ENCODE results near the gene NKAIN2.

The NKAIN2 gene

GRCh38 chr6:124324237-124324636 lies 520.6 kb downstream of the NKAIN2 start:
- no peak overlapping the region for H3K9ac ChIP-seq (ENCODE audit: low read length)
- no peaks in the 10 kb centered on the region for H3K27me3 ChIP-seq (ENCODE audit: low read length)
- H3K27ac ChIP-seq (ENCODE audit: low read depth, low read length): no peak overlapping the region
- H3K9me2 ChIP-seq (replicated peaks; ENCODE audit: insufficient read depth, low read length): no peaks in the 10 kb centered on the region
- no peaks in the 10 kb centered on the region for H3K36me3 ChIP-seq (ENCODE audit: low read length)
- no peaks in the 10 kb centered on the region for H3K79me2 ChIP-seq (ENCODE audit: insufficient read depth, low read length)
- H3K4me2 ChIP-seq (ENCODE audit: low read depth, low read length, poor library complexity, severe bottlenecking): no peak overlapping the region
- H4K20me1 ChIP-seq (ENCODE audit: low read depth, low read length): no peaks in the 10 kb centered on the region
- H2AFZ ChIP-seq (ENCODE audit: low read depth, low read length, severe bottlenecking): no peak overlapping the region
- no peak for TF ChIP-seq EZH2phosphoT487 (conservative IDR thresholded peaks at IDR 0.05; ENCODE audit: low read length)
- no peak for TF ChIP-seq CTCF (IDR thresholded peaks at IDR 0.05; ENCODE audit: insufficient read depth, low read length, poor library complexity, severe bottlenecking)
- no peak overlapping the region for H3K4me3 ChIP-seq (ENCODE audit: insufficient read depth, low read length, poor library complexity, severe bottlenecking)
- H3F3A ChIP-seq (ENCODE audit: insufficient read depth): no peaks in the 10 kb centered on the region
- no peaks in the 10 kb centered on the region for H3K9me3 ChIP-seq (ENCODE audit: insufficient read depth, low read length)

DNA sequence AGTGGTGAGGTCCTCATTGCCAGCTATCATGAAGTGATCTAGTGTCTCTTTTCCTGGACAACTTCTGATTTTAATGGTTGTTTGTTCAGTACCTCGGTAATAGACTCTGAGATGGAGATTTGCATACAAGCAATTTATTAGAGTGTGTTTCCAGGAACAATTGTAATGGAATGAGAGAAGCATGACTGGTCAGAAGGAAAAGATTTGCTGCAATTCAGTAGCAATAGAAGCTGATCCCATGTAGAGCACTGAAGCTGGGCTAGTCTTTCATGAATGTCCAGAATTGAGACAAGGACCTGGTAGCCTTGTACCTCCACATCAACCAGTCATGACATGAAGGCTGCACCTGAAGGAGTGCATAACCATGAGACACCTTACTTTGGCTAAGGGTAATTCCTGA lies 526.5 kb downstream of the NKAIN2 start:
- Histone ChIP-seq H3F3A (ENCODE audit: insufficient read depth) (no peaks in the 10 kb centered on the region), H2AFZ (ENCODE audit: low read depth, low read length, severe bottlenecking) (no peak overlapping the region), H3K4me3 (ENCODE audit: insufficient read depth, low read length, poor library complexity, severe bottlenecking) (no peak overlapping the region), H4K20me1 (ENCODE audit: low read depth, low read length) (no peaks in the 10 kb centered on the region), H3K9me3 (ENCODE audit: insufficient read depth, low read length) (no peaks in the 10 kb centered on the region), H3K9me2 (replicated peaks; ENCODE audit: insufficient read depth, low read length) (no peaks in the 10 kb centered on the region), H3K27me3 (ENCODE audit: low read length) (no peaks in the 10 kb centered on the region), H3K27ac (ENCODE audit: low read depth, low read length) (no peak overlapping the region), H3K9ac (ENCODE audit: low read length) (no peak overlapping the region), H3K4me2 (ENCODE audit: low read depth, low read length, poor library complexity, severe bottlenecking) (no peak overlapping the region), H3K36me3 (ENCODE audit: low read length) (no peaks in the 10 kb centered on the region), H3K79me2 (ENCODE audit: insufficient read depth, low read length) (no peaks in the 10 kb centered on the region)
- TF ChIP-seq EZH2phosphoT487 (conservative IDR thresholded peaks at IDR 0.05; ENCODE audit: low read length) (no peak), CTCF (IDR thresholded peaks at IDR 0.05; ENCODE audit: insufficient read depth, low read length, poor library complexity, severe bottlenecking) (no peak)

DNA sequence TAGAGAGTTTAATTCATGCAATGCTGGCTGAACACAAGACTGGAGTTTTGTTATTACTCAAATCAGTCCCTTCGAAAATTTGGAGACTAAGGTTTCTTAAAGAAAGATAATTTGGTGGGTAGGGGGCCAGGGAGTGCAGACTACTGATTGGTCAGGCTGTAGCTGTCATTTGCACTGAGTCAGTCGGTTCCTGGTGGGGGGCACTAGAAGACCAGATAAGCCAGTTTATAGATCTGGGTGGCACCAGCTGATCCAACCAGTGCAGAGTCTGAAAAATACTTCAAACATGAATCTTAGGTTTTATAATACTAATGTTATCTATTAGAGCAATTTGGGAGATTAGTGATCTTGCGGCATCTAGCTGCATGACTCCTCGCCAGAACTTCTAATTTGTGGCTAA lies 530.7 kb downstream of the NKAIN2 start:
- TF ChIP-seq CTCF (IDR thresholded peaks at IDR 0.05; ENCODE audit: insufficient read depth, low read length, poor library complexity, severe bottlenecking): no peak
- no peak for TF ChIP-seq EZH2phosphoT487 (conservative IDR thresholded peaks at IDR 0.05; ENCODE audit: low read length)
- no peaks in the 10 kb centered on the region for H4K20me1 ChIP-seq (ENCODE audit: low read depth, low read length)
- no peak overlapping the region for H3K9ac ChIP-seq (ENCODE audit: low read length)
- no peaks in the 10 kb centered on the region for H3K79me2 ChIP-seq (ENCODE audit: insufficient read depth, low read length)
- H3K36me3 ChIP-seq (ENCODE audit: low read length): no peaks in the 10 kb centered on the region
- H3K9me2 ChIP-seq (replicated peaks; ENCODE audit: insufficient read depth, low read length): no peaks in the 10 kb centered on the region
- H2AFZ ChIP-seq (ENCODE audit: low read depth, low read length, severe bottlenecking): no peak overlapping the region
- H3K27me3 ChIP-seq (ENCODE audit: low read length): no peaks in the 10 kb centered on the region
- H3K4me2 ChIP-seq (ENCODE audit: low read depth, low read length, poor library complexity, severe bottlenecking): no peak overlapping the region
- no peaks in the 10 kb centered on the region for H3K9me3 ChIP-seq (ENCODE audit: insufficient read depth, low read length)
- no peaks in the 10 kb centered on the region for H3F3A ChIP-seq (ENCODE audit: insufficient read depth)
- H3K4me3 ChIP-seq (ENCODE audit: insufficient read depth, low read length, poor library complexity, severe bottlenecking): no peak overlapping the region
- no peak overlapping the region for H3K27ac ChIP-seq (ENCODE audit: low read depth, low read length)
